Right atrium auricular region (tissue), 2 donors: ENCODE results near the gene MAP3K4. TPM values are rescaled to one million over a fixed set of nuclear protein-coding genes. Genes with fewer than 3 reads are reported as not detected.

Source experiments
- DNase-seq: peaks from one replicate; pipeline ENCODE4 v3.0.0-alpha.2; 2019; ENCODE audit warnings: low spot score
- H3K27ac ChIP-seq, 2 donors: fragments of 200-600 bp; sonication (generic); 1 replicate in 1 of 2; 2 replicates in 1 of 2; pipeline ENCODE4 v1.5.1; 2016 to 2019
- H3K27me3 ChIP-seq, 2 donors: fragments of 200-600 bp; sonication (generic); one replicate each; pipeline versions ENCODE4 v1.5.1 to v1.6.0; 2017 to 2019
- H3K36me3 ChIP-seq: fragments of 200-600 bp; sonication (generic); one replicate; pipeline ENCODE4 v1.5.1; 2016
- H3K4me1 ChIP-seq, 2 donors: fragments of 200-600 bp; sonication (generic); one replicate each; pipeline versions ENCODE4 v1.5.1 to v1.6.0; 2017 to 2019
- H3K4me3 ChIP-seq, 2 donors: fragments of 200-600 bp; sonication (generic); 1 replicate in 1 of 2; 2 replicates in 1 of 2; pipeline ENCODE4 v1.5.1; 2017 to 2019; ENCODE audit warnings: mild to moderate bottlenecking in 1 of 2, moderate library complexity in 1 of 2
- H3K9me3 ChIP-seq, 2 donors: fragments of 200-600 bp; sonication (generic); one replicate each; pipeline ENCODE4 v1.5.1; 2019
- CTCF ChIP-seq, 2 donors: fragments of 200-600 bp; sonication (generic); IDR thresholded peaks; one replicate each; pipeline ENCODE4 v1.5.1; 2019; ENCODE audit warnings: antibody characterized with exemption in 2 of 2
- total RNA-seq, 2 donors: library from RNA; depleted of rRNA; stranded (reverse); fragments of >200 nt; gene quantifications; one replicate each; pipeline ENCODE4 v1.1.0, GENCODE V29; 2016

MAP3K4 gene
- total RNA-seq, 2 donors from 2014 or later: 15.6 to 17.2 TPM

GRCh38 chr6:161151059-161151645 lies 159.6 kb downstream of the MAP3K4 start:
- no peak for DNase-seq
- no peak for TF ChIP-seq CTCF (IDR thresholded peaks at IDR 0.05)
- Histone ChIP-seq H3K4me1 (peaks cover 0 to 8% of the 10 kb centered on the region in 2 donors), H3K27ac (no peak overlapping the region), H3K9me3 (no peaks in the 10 kb centered on the region), H3K36me3 (no peaks in the 10 kb centered on the region), H3K4me3 (no peak overlapping the region), H3K27me3 (no peaks in the 10 kb centered on the region)

- Histone ChIP-seq H3K4me3 (no peak overlapping the region), H3K27me3 (no peaks in the 10 kb centered on the region), H3K4me1 (peaks cover 0 to 8% of the 10 kb centered on the region in 2 donors), H3K36me3 (no peaks in the 10 kb centered on the region), H3K9me3 (no peaks in the 10 kb centered on the region), H3K27ac (no peak overlapping the region)
- DNase-seq: no peak
- TF ChIP-seq CTCF (IDR thresholded peaks at IDR 0.05): no peak
These were observed 160.3 kb downstream of the MAP3K4 start for GRCh38 chr6:161151660-161152526.

- Histone ChIP-seq H3K4me1 (peaks cover 0 to 8% of the 10 kb centered on the region in 2 donors), H3K27me3 (no peaks in the 10 kb centered on the region), H3K27ac (no peak overlapping the region), H3K4me3 (no peak overlapping the region), H3K36me3 (no peaks in the 10 kb centered on the region), H3K9me3 (no peaks in the 10 kb centered on the region)
- DNase-seq: no peak
- TF ChIP-seq CTCF (IDR thresholded peaks at IDR 0.05): no peak
These were observed 160.9 kb downstream of the MAP3K4 start for GRCh38 chr6:161152527-161152862.

GRCh38 chr6:161152907-161153662 lies 161.5 kb downstream of the MAP3K4 start:
- Histone ChIP-seq H3K27me3 (no peaks in the 10 kb centered on the region), H3K4me1 (peaks cover 0 to 8% of the 10 kb centered on the region in 2 donors), H3K9me3 (no peaks in the 10 kb centered on the region), H3K27ac (no peak overlapping the region), H3K36me3 (no peaks in the 10 kb centered on the region), H3K4me3 (no peak overlapping the region)
- no peak for DNase-seq
- peak in 1 of 2 donors; percentile 57 for TF ChIP-seq CTCF (IDR thresholded peaks at IDR 0.05)

GRCh38 chr6:161153725-161154124 lies 162.2 kb downstream of the MAP3K4 start:
- Histone ChIP-seq H3K4me1 (peaks cover 0 to 8% of the 10 kb centered on the region in 2 donors), H3K36me3 (no peaks in the 10 kb centered on the region), H3K27ac (no peak overlapping the region), H3K4me3 (no peak overlapping the region), H3K27me3 (no peaks in the 10 kb centered on the region), H3K9me3 (no peaks in the 10 kb centered on the region)
- no peak for DNase-seq
- TF ChIP-seq CTCF (IDR thresholded peaks at IDR 0.05): no peak
